Measurements from ENCODE around the gene GREB1.

GREB1 gene

GRCh38 chr2:11533278-11534070 is at the start of gene GREB1:
GREB1 (plus strand) TSS chr2:11534045; CDS start chr2:11556615, 22,570 bp downstream.
- no peak within 1 kb of the TSS for H3K9ac ChIP-seq (ENCODE audit: low read depth, low read length)
- no peak within 1 kb of the TSS for H3K4me3 ChIP-seq (ENCODE audit: low read depth, low read length)

GRCh38 chr2:11488809-11489208 is 45.0 kb upstream of the GREB1 start:
- Histone ChIP-seq H3K27me3 (ENCODE audit: control insufficient read depth, insufficient read depth, low read length) (no peaks in the 10 kb centered on the region), H3K36me3 (ENCODE audit: control insufficient read depth, insufficient read depth, low read length) (no peaks in the 10 kb centered on the region)

More at GRCh38 chr2:11533278-11534070, at the start of gene GREB1:
- no peaks in the 10 kb centered on the region for H3K9me3 ChIP-seq (ENCODE audit: control insufficient read depth, insufficient read depth, low read length)
- H3K27me3 ChIP-seq (ENCODE audit: control insufficient read depth, insufficient read depth, low read length) = no peaks in the 10 kb centered on the region
- H3K36me3 ChIP-seq (ENCODE audit: control insufficient read depth, insufficient read depth, low read length) = no peaks in the 10 kb centered on the region
- no peaks in the 10 kb centered on the region for H3K4me1 ChIP-seq (ENCODE audit: control insufficient read depth, insufficient read depth, low read length)

GRCh38 chr2:11490194-11490593 is 43.7 kb upstream of the GREB1 start:
- H3K9me3 ChIP-seq (ENCODE audit: control insufficient read depth, insufficient read depth, low read length) = no peaks in the 10 kb centered on the region
- no peak overlapping the region for H3K4me3 ChIP-seq (ENCODE audit: low read depth, low read length)
- H3K4me1 ChIP-seq (ENCODE audit: control insufficient read depth, insufficient read depth, low read length) = no peaks in the 10 kb centered on the region

More at GRCh38 chr2:11488809-11489208, 45.0 kb upstream of the GREB1 start:
- Histone ChIP-seq H3K9ac (ENCODE audit: low read depth, low read length) (no peak overlapping the region), H3K4me1 (ENCODE audit: control insufficient read depth, insufficient read depth, low read length) (peaks cover 1% of the 10 kb centered on the region), H3K9me3 (ENCODE audit: control insufficient read depth, insufficient read depth, low read length) (no peaks in the 10 kb centered on the region), H3K4me3 (ENCODE audit: low read depth, low read length) (no peak overlapping the region)

GRCh38 chr2:11491348-11491933 is 42.4 kb upstream of the GREB1 start:
- H3K9ac ChIP-seq (ENCODE audit: low read depth, low read length) = no peak overlapping the region
- H3K36me3 ChIP-seq (ENCODE audit: control insufficient read depth, insufficient read depth, low read length) = no peaks in the 10 kb centered on the region
- H3K4me3 ChIP-seq (ENCODE audit: low read depth, low read length) = no peak overlapping the region
- no peaks in the 10 kb centered on the region for H3K27me3 ChIP-seq (ENCODE audit: control insufficient read depth, insufficient read depth, low read length)
- H3K9me3 ChIP-seq (ENCODE audit: control insufficient read depth, insufficient read depth, low read length) = no peaks in the 10 kb centered on the region
- H3K4me1 ChIP-seq (ENCODE audit: control insufficient read depth, insufficient read depth, low read length) = peaks cover 6% of the 10 kb centered on the region

More at GRCh38 chr2:11490194-11490593, 43.7 kb upstream of the GREB1 start:
- Histone ChIP-seq H3K36me3 (ENCODE audit: control insufficient read depth, insufficient read depth, low read length) (no peaks in the 10 kb centered on the region), H3K27me3 (ENCODE audit: control insufficient read depth, insufficient read depth, low read length) (no peaks in the 10 kb centered on the region), H3K9ac (ENCODE audit: low read depth, low read length) (no peak overlapping the region)

GRCh38 chr2:11492244-11492643 is 41.6 kb upstream of the GREB1 start:
- H3K4me1 ChIP-seq (ENCODE audit: control insufficient read depth, insufficient read depth, low read length) = peaks cover 6% of the 10 kb centered on the region
- no peak overlapping the region for H3K4me3 ChIP-seq (ENCODE audit: low read depth, low read length)
- H3K36me3 ChIP-seq (ENCODE audit: control insufficient read depth, insufficient read depth, low read length) = no peaks in the 10 kb centered on the region
- H3K9me3 ChIP-seq (ENCODE audit: control insufficient read depth, insufficient read depth, low read length) = no peaks in the 10 kb centered on the region
- H3K9ac ChIP-seq (ENCODE audit: low read depth, low read length) = no peak overlapping the region
- H3K27me3 ChIP-seq (ENCODE audit: control insufficient read depth, insufficient read depth, low read length) = no peaks in the 10 kb centered on the region

GRCh38 chr2:11492720-11493119 is 41.1 kb upstream of the GREB1 start:
- no peaks in the 10 kb centered on the region for H3K36me3 ChIP-seq (ENCODE audit: control insufficient read depth, insufficient read depth, low read length)
- H3K4me1 ChIP-seq (ENCODE audit: control insufficient read depth, insufficient read depth, low read length) = peaks cover 6% of the 10 kb centered on the region
- no peak overlapping the region for H3K9ac ChIP-seq (ENCODE audit: low read depth, low read length)
- H3K4me3 ChIP-seq (ENCODE audit: low read depth, low read length) = no peak overlapping the region
- H3K9me3 ChIP-seq (ENCODE audit: control insufficient read depth, insufficient read depth, low read length) = no peaks in the 10 kb centered on the region
- no peaks in the 10 kb centered on the region for H3K27me3 ChIP-seq (ENCODE audit: control insufficient read depth, insufficient read depth, low read length)

GRCh38 chr2:11493282-11493681 is 40.6 kb upstream of the GREB1 start:
- Histone ChIP-seq H3K4me1 (ENCODE audit: control insufficient read depth, insufficient read depth, low read length) (peaks cover 6% of the 10 kb centered on the region), H3K27me3 (ENCODE audit: control insufficient read depth, insufficient read depth, low read length) (no peaks in the 10 kb centered on the region), H3K36me3 (ENCODE audit: control insufficient read depth, insufficient read depth, low read length) (no peaks in the 10 kb centered on the region), H3K4me3 (ENCODE audit: low read depth, low read length) (no peak overlapping the region), H3K9ac (ENCODE audit: low read depth, low read length) (no peak overlapping the region), H3K9me3 (ENCODE audit: control insufficient read depth, insufficient read depth, low read length) (no peaks in the 10 kb centered on the region)

GRCh38 chr2:11494310-11494709 is 39.5 kb upstream of the GREB1 start:
- peaks cover 11% of the 10 kb centered on the region for H3K4me1 ChIP-seq (ENCODE audit: control insufficient read depth, insufficient read depth, low read length)
- no peak overlapping the region for H3K9ac ChIP-seq (ENCODE audit: low read depth, low read length)
- no peaks in the 10 kb centered on the region for H3K9me3 ChIP-seq (ENCODE audit: control insufficient read depth, insufficient read depth, low read length)
- no peak overlapping the region for H3K4me3 ChIP-seq (ENCODE audit: low read depth, low read length)
- no peaks in the 10 kb centered on the region for H3K27me3 ChIP-seq (ENCODE audit: control insufficient read depth, insufficient read depth, low read length)
- H3K36me3 ChIP-seq (ENCODE audit: control insufficient read depth, insufficient read depth, low read length) = no peaks in the 10 kb centered on the region

GRCh38 chr2:11495844-11496681 is 37.8 kb upstream of the GREB1 start:
- Histone ChIP-seq H3K36me3 (ENCODE audit: control insufficient read depth, insufficient read depth, low read length) (no peaks in the 10 kb centered on the region), H3K4me1 (ENCODE audit: control insufficient read depth, insufficient read depth, low read length) (peaks cover 13% of the 10 kb centered on the region), H3K9ac (ENCODE audit: low read depth, low read length) (no peak overlapping the region), H3K4me3 (ENCODE audit: low read depth, low read length) (no peak overlapping the region), H3K27me3 (ENCODE audit: control insufficient read depth, insufficient read depth, low read length) (no peaks in the 10 kb centered on the region), H3K9me3 (ENCODE audit: control insufficient read depth, insufficient read depth, low read length) (no peaks in the 10 kb centered on the region)

- H3K4me1 ChIP-seq (ENCODE audit: control insufficient read depth, insufficient read depth, low read length) = peaks cover 13% of the 10 kb centered on the region
These were observed 35.3 kb upstream of the GREB1 start for GRCh38 chr2:11498543-11499034.

GRCh38 chr2:11499081-11499743 is 34.6 kb upstream of the GREB1 start:
- Histone ChIP-seq H3K4me3 (ENCODE audit: low read depth, low read length) (no peak overlapping the region), H3K9me3 (ENCODE audit: control insufficient read depth, insufficient read depth, low read length) (no peaks in the 10 kb centered on the region), H3K4me1 (ENCODE audit: control insufficient read depth, insufficient read depth, low read length) (peaks cover 13% of the 10 kb centered on the region), H3K27me3 (ENCODE audit: control insufficient read depth, insufficient read depth, low read length) (no peaks in the 10 kb centered on the region), H3K36me3 (ENCODE audit: control insufficient read depth, insufficient read depth, low read length) (no peaks in the 10 kb centered on the region), H3K9ac (ENCODE audit: low read depth, low read length) (no peak overlapping the region)

More at GRCh38 chr2:11498543-11499034, 35.3 kb upstream of the GREB1 start:
- no peak overlapping the region for H3K9ac ChIP-seq (ENCODE audit: low read depth, low read length)
- H3K9me3 ChIP-seq (ENCODE audit: control insufficient read depth, insufficient read depth, low read length) = no peaks in the 10 kb centered on the region
- no peaks in the 10 kb centered on the region for H3K27me3 ChIP-seq (ENCODE audit: control insufficient read depth, insufficient read depth, low read length)
- no peaks in the 10 kb centered on the region for H3K36me3 ChIP-seq (ENCODE audit: control insufficient read depth, insufficient read depth, low read length)
- no peak overlapping the region for H3K4me3 ChIP-seq (ENCODE audit: low read depth, low read length)

All from iPS-15b (cell line).